Measurements from ENCODE around the gene USP49. TPM values are rescaled to one million over a fixed set of nuclear protein-coding genes. Genes with fewer than 3 reads are reported as not detected.

The USP49 gene
- total and polyA plus RNA-seq, 8 donors: 0.98 to 2.4 (median 1.5) TPM

DNA sequence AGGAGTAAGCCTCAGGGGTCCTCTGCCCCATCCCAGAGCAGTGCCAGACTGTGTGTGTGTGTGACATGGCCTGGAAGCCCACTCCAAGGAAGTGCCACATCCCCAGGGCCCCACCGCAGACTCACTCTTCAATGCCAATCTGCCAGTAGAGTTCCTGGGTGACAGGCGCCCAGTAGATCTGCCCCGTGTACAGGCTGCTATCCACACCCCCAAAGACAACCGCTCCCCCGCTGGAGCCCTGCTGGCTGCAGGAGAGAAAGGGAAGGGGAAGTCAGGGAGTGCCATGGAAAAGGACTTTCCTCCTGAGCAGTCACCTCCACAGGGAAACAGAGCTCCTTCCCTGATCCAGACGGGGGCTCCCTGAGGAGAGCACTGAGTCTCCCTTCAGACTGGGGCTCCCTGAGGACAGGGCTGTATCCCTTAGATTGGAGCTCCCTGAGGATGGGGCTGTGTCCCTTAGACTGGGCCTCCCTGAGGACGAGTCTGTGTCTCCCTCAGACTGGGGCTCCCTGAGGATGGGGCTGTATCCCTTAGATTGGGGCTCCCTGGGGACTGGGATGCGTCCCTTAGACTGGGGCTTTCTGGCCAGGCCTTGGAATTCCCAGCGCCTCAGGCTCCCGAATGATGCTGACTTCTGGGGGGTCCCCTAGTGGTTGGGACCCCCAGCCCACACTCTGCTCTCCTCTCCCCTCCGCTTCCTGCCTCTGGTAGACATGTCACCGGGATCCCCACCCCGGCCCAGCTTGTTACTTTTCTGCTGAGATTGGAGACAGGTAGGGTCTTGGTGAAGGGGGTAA, 154.6 kb downstream of the USP49 start:
- H3K27me3 ChIP-seq: no peaks in the 10 kb centered on the region
- peaks cover 0 to 3% (median 0%) of the 10 kb centered on the region in 3 donors for H3K4me1 ChIP-seq
- no peak for FAIRE-seq
- H3K9me3 ChIP-seq: no peaks in the 10 kb centered on the region
- WGBS, 2 donors: 73 to 83% methylated on average over 13 of the region's 13 CpGs
- no peak for ATAC-seq
- intact Hi-C loops (cut with DNase I): no loop called here
- peak in 1 of 6 donors; percentile 43 for DNase-seq
- no peaks in the 10 kb centered on the region for H3K36me3 ChIP-seq
- no peak overlapping the region for H3K27ac ChIP-seq
- TF ChIP-seq, protein P1, sequence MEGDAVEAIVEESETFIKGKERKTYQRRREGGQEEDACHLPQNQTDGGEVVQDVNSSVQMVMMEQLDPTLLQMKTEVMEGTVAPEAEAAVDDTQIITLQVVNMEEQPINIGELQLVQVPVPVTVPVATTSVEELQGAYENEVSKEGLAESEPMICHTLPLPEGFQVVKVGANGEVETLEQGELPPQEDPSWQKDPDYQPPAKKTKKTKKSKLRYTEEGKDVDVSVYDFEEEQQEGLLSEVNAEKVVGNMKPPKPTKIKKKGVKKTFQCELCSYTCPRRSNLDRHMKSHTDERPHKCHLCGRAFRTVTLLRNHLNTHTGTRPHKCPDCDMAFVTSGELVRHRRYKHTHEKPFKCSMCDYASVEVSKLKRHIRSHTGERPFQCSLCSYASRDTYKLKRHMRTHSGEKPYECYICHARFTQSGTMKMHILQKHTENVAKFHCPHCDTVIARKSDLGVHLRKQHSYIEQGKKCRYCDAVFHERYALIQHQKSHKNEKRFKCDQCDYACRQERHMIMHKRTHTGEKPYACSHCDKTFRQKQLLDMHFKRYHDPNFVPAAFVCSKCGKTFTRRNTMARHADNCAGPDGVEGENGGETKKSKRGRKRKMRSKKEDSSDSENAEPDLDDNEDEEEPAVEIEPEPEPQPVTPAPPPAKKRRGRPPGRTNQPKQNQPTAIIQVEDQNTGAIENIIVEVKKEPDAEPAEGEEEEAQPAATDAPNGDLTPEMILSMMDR (IDR thresholded peaks at IDR 0.05): no peak
- no peak overlapping the region for H3K4me3 ChIP-seq

Other genes with a start within 250 kb of the USP49 start
- gene TFEB, start 159.8 kb downstream of the USP49 start, total RNA-seq: 10 to 100 TPM in 3 of 6 donors, 1 to 10 TPM in 3; 6.5 to 16.2 (median 10.1) TPM
- gene TFEB, start 159.8 kb downstream of the USP49 start, polyA plus RNA-seq: 10 to 100 TPM; 27.4 to 49.4 TPM
- 10 to 100 TPM in 1 of 6 donors, 1 to 10 TPM in 5; 1.0 to 24.4 (median 3.2) TPM for gene PGC, start 148.0 kb downstream of the USP49 start, total RNA-seq
- gene PGC, start 148.0 kb downstream of the USP49 start, polyA plus RNA-seq: 10 to 100 TPM in 1 of 2 donors, 1 to 10 TPM in 1; 1.5 to 33.6 TPM
- gene FRS3, start 115.5 kb downstream of the USP49 start, total RNA-seq: 1 to 10 TPM; 2.1 to 5.2 (median 2.7) TPM
- 1 to 10 TPM; 6.6 to 7.8 TPM for gene FRS3, start 115.5 kb downstream of the USP49 start, polyA plus RNA-seq
- 1 to 10 TPM in 4 of 6 donors, under 1 TPM in 2; 0.88 to 5.7 (median 1.3) TPM for gene PRICKLE4, start 114.6 kb downstream of the USP49 start, total RNA-seq
- 1 to 10 TPM; 2.6 to 2.7 TPM for gene PRICKLE4, start 114.6 kb downstream of the USP49 start, polyA plus RNA-seq
- gene TOMM6, start 107.7 kb downstream of the USP49 start, total RNA-seq: 10 to 100 TPM; 48.6 to 86.2 (median 66.8) TPM
- 100 to 1,000 TPM; 123 to 196 TPM for gene TOMM6, start 107.7 kb downstream of the USP49 start, polyA plus RNA-seq
- 10 to 100 TPM in 1 of 6 donors, 1 to 10 TPM in 5; 5.8 to 13.1 (median 8.7) TPM for gene MED20, start 25.8 kb upstream of the USP49 start, total RNA-seq
- 1 to 10 TPM; 5.3 to 9.3 TPM for gene MED20, start 25.8 kb upstream of the USP49 start, polyA plus RNA-seq
- 10 to 100 TPM in 1 of 6 donors, 1 to 10 TPM in 5; 4.7 to 18.6 (median 8.2) TPM for gene BYSL, start 26.1 kb upstream of the USP49 start, total RNA-seq
- 10 to 100 TPM; 10.2 to 12.8 TPM for gene BYSL, start 26.1 kb upstream of the USP49 start, polyA plus RNA-seq
- 10 to 100 TPM; 14.2 to 41.3 (median 20.8) TPM for gene CCND3, start 46.4 kb upstream of the USP49 start, total RNA-seq
- 10 to 100 TPM; 32.5 to 56.6 TPM for gene CCND3, start 46.4 kb upstream of the USP49 start, polyA plus RNA-seq
- 10 to 100 TPM in 3 of 6 donors, 1 to 10 TPM in 3; 7.5 to 16.8 (median 9.8) TPM for gene TAF8, start 155.1 kb upstream of the USP49 start, total RNA-seq
- 1 to 10 TPM; 4.8 to 7.8 TPM for gene TAF8, start 155.1 kb upstream of the USP49 start, polyA plus RNA-seq
- 10 to 100 TPM; 10.5 to 21.6 (median 15.6) TPM for gene C6orf132, start 247.2 kb upstream of the USP49 start, total RNA-seq
- gene C6orf132, start 247.2 kb upstream of the USP49 start, polyA plus RNA-seq: 10 to 100 TPM in 1 of 2 donors, 1 to 10 TPM in 1; 6.1 to 16.7 TPM

All from pancreas (tissue), 10 donors.